Testis (tissue), 2 donors: ENCODE measurements around the gene CLEC2D.

ENCODE experiments used
- CTCF ChIP-seq, 3 experiments: fragments of 450-650 bp in 2 of 3; fragments of 200-600 bp in 1 of 3; sonication (generic) in 1 of 3; IDR thresholded peaks; one replicate each; pipeline ENCODE4 v1.5.1; 2016 to 2019; ENCODE audit warnings: antibody characterized with exemption in 3 of 3, mild to moderate bottlenecking in 2 of 3, moderate library complexity in 1 of 3
- POLR2A ChIP-seq: fragments of 450-650 bp; IDR thresholded peaks from one replicate; pipeline ENCODE4 v1.6.1; 2017; ENCODE audit warnings: antibody characterized with exemption, mild to moderate bottlenecking, moderate library complexity

GRCh38 chr12:9711664-9712063 is 42.2 kb downstream of the CLEC2D start:
- TF ChIP-seq POLR2A, result no peak
- no peak for TF ChIP-seq CTCF (IDR thresholded peaks at IDR 0.05)
